DOHH2 (cell line): ENCODE data around the gene ACP4.

Experiments used
- EZH2phosphoT487 ChIP-seq: fragments of 200-600 bp; sonication (generic); IDR thresholded peaks from 2 replicates; pipeline ENCODE4 v1.6.1; 2017; ENCODE audit warnings: borderline replicate concordance, mild to moderate bottlenecking, antibody characterized with exemption, low read length, moderate library complexity, mixed read lengths
- TF ChIP-seq, protein P1 (sequence below): fragments of 200-600 bp; sonication (generic); IDR thresholded peaks from one replicate; pipeline ENCODE4 v1.5.1; 2014; ENCODE audit warnings: antibody characterized with exemption, mild to moderate bottlenecking, low read depth, low read length; ENCODE audit not compliant: poor library complexity, severe bottlenecking

DNA sequence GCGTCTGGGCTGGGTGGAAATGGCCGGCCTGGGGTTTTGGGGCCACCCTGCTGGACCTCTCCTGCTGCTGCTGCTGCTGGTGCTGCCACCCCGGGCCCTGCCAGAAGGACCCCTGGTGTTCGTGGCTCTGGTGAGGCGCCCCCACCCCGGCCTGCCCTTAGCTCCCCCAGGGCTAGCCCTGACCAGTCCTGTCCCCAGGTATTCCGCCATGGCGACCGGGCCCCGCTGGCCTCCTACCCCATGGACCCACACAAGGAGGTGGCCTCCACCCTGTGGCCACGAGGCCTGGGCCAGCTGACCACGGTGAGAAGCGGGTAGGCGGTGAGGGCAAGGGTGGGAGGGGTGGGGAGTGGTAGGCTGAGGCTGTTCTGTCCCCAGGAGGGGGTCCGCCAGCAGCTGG lies at the start of gene ACP4:
- TF ChIP-seq, protein P1, sequence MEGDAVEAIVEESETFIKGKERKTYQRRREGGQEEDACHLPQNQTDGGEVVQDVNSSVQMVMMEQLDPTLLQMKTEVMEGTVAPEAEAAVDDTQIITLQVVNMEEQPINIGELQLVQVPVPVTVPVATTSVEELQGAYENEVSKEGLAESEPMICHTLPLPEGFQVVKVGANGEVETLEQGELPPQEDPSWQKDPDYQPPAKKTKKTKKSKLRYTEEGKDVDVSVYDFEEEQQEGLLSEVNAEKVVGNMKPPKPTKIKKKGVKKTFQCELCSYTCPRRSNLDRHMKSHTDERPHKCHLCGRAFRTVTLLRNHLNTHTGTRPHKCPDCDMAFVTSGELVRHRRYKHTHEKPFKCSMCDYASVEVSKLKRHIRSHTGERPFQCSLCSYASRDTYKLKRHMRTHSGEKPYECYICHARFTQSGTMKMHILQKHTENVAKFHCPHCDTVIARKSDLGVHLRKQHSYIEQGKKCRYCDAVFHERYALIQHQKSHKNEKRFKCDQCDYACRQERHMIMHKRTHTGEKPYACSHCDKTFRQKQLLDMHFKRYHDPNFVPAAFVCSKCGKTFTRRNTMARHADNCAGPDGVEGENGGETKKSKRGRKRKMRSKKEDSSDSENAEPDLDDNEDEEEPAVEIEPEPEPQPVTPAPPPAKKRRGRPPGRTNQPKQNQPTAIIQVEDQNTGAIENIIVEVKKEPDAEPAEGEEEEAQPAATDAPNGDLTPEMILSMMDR: no peak
- TF ChIP-seq EZH2phosphoT487: no peak
